Esophagus muscularis mucosa (tissue), 4 donors: ENCODE measurements around the gene POLR2M.

Source experiments
- EP300 ChIP-seq: sonication (generic); formaldehyde crosslinking; IDR thresholded peaks from one replicate; pipeline ENCODE4 v1.6.1; 2017; ENCODE audit warnings: antibody characterized with exemption
- POLR2AphosphoS5 ChIP-seq, 2 donors: sonication (generic); formaldehyde crosslinking; IDR thresholded peaks; one replicate each; pipeline ENCODE4 v1.6.1; 2017; ENCODE audit warnings: antibody characterized with exemption in 2 of 2
- TF ChIP-seq, protein P1 (sequence below), 3 experiments: fragments of 200-600 bp in 2 of 3; fragments of 450-650 bp in 1 of 3; sonication (generic) in 2 of 3; IDR thresholded peaks; one replicate each; pipeline ENCODE4 v1.5.1; 2017 to 2019; ENCODE audit warnings: antibody characterized with exemption in 3 of 3, mild to moderate bottlenecking in 2 of 3, moderate library complexity in 1 of 3

DNA sequence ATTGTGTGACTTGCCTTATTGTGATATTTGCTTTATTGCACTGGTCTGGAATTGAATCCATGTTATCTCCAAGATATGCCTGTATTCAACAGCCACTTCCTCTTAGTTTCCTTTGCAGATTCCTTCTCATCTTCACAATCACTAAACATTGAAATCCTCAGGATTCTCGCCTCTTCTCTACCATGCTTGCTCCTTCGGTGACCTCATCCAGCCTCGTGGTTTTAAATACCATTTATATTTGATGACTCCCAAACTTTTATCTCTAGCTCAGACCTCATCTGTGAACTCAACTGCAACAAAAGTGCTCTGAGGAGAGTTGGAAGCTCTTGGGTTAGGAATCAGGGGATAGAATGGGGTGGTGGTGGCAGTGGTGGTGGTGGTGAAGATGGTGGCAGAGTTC is 19.9 kb downstream of the POLR2M start:
- TF ChIP-seq, protein P1, sequence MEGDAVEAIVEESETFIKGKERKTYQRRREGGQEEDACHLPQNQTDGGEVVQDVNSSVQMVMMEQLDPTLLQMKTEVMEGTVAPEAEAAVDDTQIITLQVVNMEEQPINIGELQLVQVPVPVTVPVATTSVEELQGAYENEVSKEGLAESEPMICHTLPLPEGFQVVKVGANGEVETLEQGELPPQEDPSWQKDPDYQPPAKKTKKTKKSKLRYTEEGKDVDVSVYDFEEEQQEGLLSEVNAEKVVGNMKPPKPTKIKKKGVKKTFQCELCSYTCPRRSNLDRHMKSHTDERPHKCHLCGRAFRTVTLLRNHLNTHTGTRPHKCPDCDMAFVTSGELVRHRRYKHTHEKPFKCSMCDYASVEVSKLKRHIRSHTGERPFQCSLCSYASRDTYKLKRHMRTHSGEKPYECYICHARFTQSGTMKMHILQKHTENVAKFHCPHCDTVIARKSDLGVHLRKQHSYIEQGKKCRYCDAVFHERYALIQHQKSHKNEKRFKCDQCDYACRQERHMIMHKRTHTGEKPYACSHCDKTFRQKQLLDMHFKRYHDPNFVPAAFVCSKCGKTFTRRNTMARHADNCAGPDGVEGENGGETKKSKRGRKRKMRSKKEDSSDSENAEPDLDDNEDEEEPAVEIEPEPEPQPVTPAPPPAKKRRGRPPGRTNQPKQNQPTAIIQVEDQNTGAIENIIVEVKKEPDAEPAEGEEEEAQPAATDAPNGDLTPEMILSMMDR (IDR thresholded peaks at IDR 0.05): no peak
- TF ChIP-seq EP300 (no peak), POLR2AphosphoS5 (IDR thresholded peaks at IDR 0.05) (no peak)
